Activated naive CD8-positive, alpha-beta T cell treated with anti-CD3 and anti-CD28 coated beads for 36 hours (primary cell): Measurements from ENCODE around the gene RGS9. TPM values are rescaled to one million over a fixed set of nuclear protein-coding genes. Genes with fewer than 3 reads are reported as not detected.
"Not testable (repeated sequence)": the region's sequence is repeated elsewhere in the genome, so short reads cannot be mapped to it uniquely, and the experiment has no call there.

Experiments
- DNase-seq: peaks from one replicate; pipeline ENCODE4 v3.0.0; 2021
- H3K27ac Mint-ChIP-seq: one replicate; pipeline ENCODE4 v1.8.0; 2022; ENCODE audit warnings: mild to moderate bottlenecking, moderate library complexity, mixed read lengths
- H3K27me3 Mint-ChIP-seq: one replicate; pipeline ENCODE4 v1.8.0; 2022; ENCODE audit warnings: mild to moderate bottlenecking, mixed read lengths
- H3K36me3 Mint-ChIP-seq: one replicate; pipeline ENCODE4 v1.8.0; 2021; ENCODE audit warnings: mild to moderate bottlenecking, mixed read lengths
- H3K4me1 Mint-ChIP-seq: one replicate; pipeline ENCODE4 v1.8.0; 2021; ENCODE audit warnings: mixed read lengths
- H3K4me3 Mint-ChIP-seq: one replicate; pipeline ENCODE4 v1.8.0; 2022; ENCODE audit warnings: mild to moderate bottlenecking, moderate library complexity, mixed read lengths
- H3K9me3 Mint-ChIP-seq: one replicate; pipeline ENCODE4 v1.8.0; 2022; ENCODE audit warnings: mixed read lengths
- total RNA-seq, 2 experiments: library from RNA; stranded (reverse); gene quantifications; one replicate each; pipeline ENCODE4 v1.2.3, GENCODE V29; 2021

Gene RGS9
- total RNA-seq, result 1 to 10 TPM; 1.2 TPM

DNA sequence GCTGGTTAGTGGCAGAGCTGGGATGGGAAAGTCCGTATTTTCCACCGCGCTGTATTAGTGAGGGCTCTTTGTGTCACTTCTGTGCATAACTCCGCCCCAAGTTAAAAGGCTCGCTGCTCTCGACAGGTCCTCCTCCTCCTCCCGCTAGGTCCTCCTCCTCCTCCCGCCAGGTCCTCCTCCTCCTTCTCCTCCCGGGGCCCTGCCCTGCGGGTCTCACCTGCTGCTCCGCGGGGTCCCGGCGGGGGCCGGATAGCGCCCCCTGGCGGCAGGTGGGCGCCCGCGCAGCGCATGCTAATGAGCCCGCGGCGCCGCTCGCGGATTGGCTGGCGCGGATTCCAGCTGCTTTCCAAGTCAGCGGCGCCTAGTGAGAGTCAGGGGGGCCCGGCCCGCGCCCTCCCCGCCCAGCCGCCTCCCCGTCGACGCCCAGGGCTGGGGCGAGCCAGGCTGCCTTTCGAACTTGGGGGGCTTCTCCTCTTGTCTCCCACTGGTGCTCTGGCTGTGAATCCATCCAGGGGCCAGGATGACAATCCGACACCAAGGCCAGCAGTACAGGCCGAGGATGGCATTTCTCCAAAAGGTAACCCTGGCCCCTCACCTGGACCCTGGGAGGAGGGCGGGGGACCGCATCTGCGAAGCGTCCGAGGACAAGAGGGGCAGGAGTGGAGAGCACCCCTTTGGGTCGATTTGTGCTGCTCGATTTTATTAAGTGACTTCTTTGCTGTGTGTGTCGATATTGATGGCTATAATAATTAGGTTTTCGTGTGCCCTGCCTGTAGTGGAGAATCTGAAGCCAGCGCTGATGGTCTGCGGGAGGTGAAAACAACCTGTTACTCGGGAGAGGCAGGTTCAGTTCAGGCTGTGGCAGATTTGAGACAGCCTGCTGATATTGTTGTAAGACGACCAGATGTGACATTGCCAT is at the start of gene RGS9:
Gene RGS9 (plus strand): TSS at position 350 of the 919 bp plus-strand sequence. CDS start 171 bp downstream, at position 521.
- no peak within 1 kb of the TSS for H3K27ac Mint-ChIP-seq
- H3K36me3 Mint-ChIP-seq, result no peaks in the 10 kb centered on the region
- H3K4me3 Mint-ChIP-seq, result peak within 1 kb of the TSS; percentile 62
- H3K27me3 Mint-ChIP-seq, result peaks cover 23% of the 10 kb centered on the region
- H3K9me3 Mint-ChIP-seq, result no peaks in the 10 kb centered on the region
- peak; percentile 89 for DNase-seq
- peaks cover 7% of the 10 kb centered on the region for H3K4me1 Mint-ChIP-seq

DNA sequence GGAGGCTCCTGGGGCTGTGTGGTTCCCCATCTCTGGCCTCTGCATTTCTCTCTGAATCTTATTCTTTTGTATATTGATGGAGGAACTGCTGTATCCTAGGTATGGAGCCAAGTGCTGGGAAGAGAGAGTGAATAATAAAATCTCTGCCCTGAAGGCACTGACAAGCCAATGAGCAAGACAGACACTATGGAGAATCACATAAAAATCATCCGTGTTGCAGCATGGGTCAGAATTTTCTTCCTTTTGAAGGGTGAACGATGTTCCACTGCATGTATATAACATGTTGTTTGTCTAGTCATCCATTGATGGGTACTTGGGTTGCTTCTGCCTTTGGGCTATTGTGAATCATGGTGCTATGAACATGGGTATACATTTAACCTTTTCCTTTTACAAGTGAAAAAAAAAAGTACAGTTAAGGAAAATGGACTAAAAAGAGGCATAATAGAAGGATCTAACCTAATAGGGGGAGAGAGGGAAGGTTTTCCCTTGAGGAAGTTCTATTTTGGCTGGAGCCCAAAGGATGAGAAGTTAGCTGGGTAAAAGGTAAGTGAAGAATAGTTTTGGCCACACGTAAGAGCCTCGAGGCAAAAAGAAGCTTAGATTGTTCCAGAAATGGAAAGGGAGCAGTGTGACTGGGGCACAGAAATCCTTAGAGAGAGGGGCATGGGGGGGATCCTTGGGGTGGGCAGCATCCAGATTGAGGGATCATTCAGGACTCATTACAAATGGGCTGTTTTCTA is 48.4 kb upstream of the RGS9 start:
- Mint-ChIP-seq H3K27ac (no peak overlapping the region), H3K36me3 (no peaks in the 10 kb centered on the region), H3K9me3 (no peaks in the 10 kb centered on the region), H3K4me3 (no peak overlapping the region), H3K27me3 (no peaks in the 10 kb centered on the region), H3K4me1 (no peaks in the 10 kb centered on the region)
- DNase-seq, result no peak

DNA sequence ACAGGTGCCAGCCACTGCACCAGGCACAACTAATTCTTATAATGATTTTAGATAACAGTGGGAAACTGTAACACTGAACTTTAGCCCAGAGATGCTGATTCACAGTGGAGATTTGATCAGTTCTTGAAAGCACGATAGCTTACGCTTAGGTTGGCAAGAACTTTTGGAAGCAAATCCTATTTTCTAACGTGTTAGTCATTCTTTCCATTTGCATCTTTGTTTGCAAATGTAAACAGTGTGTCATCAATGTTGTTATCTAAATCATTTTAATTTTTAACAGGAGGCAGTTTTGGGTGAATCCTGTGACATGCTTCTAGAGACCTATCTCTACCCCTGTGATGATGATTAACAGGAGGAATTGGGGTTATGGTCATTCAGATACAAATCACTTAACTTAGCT is 44.9 kb upstream of the RGS9 start:
- H3K9me3 Mint-ChIP-seq, result no peaks in the 10 kb centered on the region
- H3K4me3 Mint-ChIP-seq, result no peak overlapping the region
- no peaks in the 10 kb centered on the region for H3K36me3 Mint-ChIP-seq
- H3K27me3 Mint-ChIP-seq, result no peaks in the 10 kb centered on the region
- no peak for DNase-seq
- no peak overlapping the region for H3K27ac Mint-ChIP-seq
- H3K4me1 Mint-ChIP-seq, result peaks cover 3% of the 10 kb centered on the region

DNA sequence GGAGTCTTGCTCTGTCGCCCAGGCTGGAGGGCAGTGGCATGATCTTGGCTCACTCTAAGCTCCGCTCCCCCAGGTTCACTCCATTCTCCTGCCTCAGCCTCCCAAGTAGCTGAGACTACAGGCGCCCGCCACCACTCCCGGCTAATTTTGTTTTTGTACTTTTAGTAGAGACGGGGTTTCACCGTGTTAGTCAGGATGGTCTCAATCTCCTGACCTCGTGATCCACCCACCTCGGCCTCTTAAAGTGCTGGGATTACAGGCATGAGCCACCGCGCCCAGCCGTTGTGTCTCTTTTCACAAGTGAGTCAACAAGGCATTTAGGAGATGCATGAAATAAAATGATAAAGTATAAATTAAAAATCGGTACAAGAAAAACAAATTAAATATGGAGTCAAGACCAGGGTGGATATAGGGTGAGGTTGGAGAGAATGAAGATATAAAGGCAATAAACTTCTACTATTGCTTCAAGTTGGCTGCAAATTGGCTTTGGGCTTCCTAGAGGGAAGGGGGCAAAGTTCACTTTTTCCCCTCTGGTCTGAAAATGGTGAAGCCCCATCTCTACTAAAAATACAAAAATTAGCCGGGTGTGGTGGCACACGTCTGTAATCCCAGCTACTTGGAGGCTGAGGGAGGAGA is 44.3 kb upstream of the RGS9 start:
- H3K4me1 Mint-ChIP-seq, H3K9me3 Mint-ChIP-seq, H3K27ac Mint-ChIP-seq: not testable (repeated sequence)

DNA sequence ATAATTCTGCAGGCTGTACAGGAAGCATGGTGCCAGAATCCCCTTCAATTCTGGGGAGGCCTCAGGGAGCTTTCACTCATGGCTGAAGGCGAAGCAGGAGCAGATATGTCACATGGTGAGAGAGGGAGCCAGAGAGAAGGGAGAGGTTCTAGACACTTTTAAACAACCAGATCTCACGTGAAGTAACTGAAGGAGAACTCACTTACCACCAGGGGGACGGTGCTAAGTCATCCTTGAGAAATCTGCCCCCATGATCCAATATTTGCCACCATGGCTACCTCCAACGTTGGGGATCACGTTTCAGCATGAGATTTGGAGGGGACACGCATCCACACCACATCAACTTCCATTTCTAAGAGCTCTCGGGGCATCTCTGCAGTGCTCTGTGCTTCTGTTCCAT is 43.2 kb upstream of the RGS9 start:
- Mint-ChIP-seq H3K36me3 (no peaks in the 10 kb centered on the region), H3K27ac (no peak overlapping the region), H3K27me3 (no peaks in the 10 kb centered on the region), H3K4me3 (no peak overlapping the region), H3K4me1 (peaks cover 3% of the 10 kb centered on the region), H3K9me3 (no peaks in the 10 kb centered on the region)
- no peak for DNase-seq

More for the DNA sequence above, 44.3 kb upstream of the RGS9 start:
- H3K4me3 Mint-ChIP-seq, H3K27me3 Mint-ChIP-seq, H3K36me3 Mint-ChIP-seq, DNase-seq: not testable (repeated sequence)

DNA sequence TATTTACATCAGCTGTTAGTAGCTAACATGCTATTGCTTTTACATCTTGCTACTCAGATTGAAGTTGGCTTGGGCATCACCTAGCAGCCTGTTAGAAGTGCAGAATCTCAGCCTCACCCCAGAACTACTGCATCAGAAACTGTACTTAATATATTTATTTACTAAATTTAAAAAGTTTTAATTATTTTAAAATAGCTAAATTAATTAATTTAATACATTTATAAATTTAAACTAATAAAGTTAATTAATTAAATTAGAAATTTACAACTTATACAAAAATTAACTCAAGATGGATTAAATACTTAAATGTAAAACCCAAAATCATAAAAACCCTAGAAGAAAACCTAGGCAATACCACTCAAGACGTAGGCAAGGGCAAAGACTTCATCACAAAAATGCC is 41.7 kb upstream of the RGS9 start:
- Mint-ChIP-seq H3K36me3 (no peaks in the 10 kb centered on the region), H3K27me3 (no peaks in the 10 kb centered on the region), H3K9me3 (no peaks in the 10 kb centered on the region), H3K27ac (no peak overlapping the region), H3K4me1 (peaks cover 14% of the 10 kb centered on the region), H3K4me3 (no peak overlapping the region)
- no peak for DNase-seq

DNA sequence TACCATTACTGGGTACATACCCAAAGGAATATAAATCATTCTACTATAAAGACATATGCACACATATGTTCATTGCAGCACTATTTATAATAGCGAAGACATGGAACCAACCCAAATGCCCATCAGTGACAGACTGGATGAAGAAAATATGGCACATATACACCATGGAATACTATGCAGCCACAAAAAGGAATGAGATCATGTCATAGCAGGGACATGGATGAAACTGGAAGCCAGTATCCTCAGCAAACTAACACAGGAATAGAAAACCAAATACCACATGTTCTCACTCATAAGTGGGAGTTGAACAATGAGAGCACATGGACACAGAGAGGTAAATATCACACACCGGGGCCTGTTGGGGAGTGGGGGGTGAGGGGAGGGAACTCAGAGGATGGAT is 40.8 kb upstream of the RGS9 start:
- H3K27me3 Mint-ChIP-seq, H3K27ac Mint-ChIP-seq, H3K9me3 Mint-ChIP-seq, H3K4me3 Mint-ChIP-seq, H3K36me3 Mint-ChIP-seq, DNase-seq: not testable (repeated sequence)
- peaks cover 16% of the 10 kb centered on the region for H3K4me1 Mint-ChIP-seq

DNA sequence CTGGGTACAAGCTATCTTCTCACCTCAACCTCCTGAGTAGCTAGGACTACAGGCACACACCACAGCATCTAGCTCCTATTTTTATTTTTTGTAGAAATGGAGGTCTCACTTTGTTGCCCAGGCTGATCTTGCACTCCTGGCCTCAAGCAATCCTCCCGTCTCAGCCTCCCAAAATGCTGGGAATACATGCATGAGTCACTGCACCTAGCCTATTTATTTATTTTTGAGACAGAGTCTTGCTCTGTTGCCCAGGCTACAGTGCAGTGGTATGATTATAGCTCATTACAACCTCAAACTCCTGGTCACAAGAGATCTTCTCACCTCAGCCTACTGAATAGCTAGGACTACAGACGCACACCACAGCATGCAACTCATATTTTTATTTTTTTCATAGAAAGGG is 40.1 kb upstream of the RGS9 start:
- no peaks in the 10 kb centered on the region for H3K27me3 Mint-ChIP-seq

DNA sequence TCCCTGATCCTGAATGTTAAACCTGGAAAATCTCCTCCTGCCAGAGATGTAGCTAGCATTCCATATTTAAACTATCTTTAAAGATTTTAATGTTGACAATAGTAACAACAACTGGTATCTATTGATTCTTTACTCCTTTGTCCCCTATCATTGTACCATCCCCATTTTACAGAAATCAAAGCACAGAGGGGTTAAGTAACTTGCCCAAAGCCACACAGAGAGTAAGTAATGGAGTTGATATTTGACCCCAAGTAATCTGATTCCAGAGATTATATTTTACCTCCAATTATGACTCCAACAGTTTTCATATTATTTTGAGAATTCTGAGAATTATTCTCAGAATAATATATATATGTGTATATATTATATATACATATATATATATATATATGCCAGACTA is 37.7 kb upstream of the RGS9 start:
- Mint-ChIP-seq H3K4me1 (peaks cover 19% of the 10 kb centered on the region), H3K27me3 (no peaks in the 10 kb centered on the region), H3K36me3 (no peaks in the 10 kb centered on the region), H3K4me3 (no peak overlapping the region), H3K27ac (no peak overlapping the region), H3K9me3 (no peaks in the 10 kb centered on the region)
- DNase-seq, result no peak

More for the DNA sequence above, 40.1 kb upstream of the RGS9 start:
- no peak overlapping the region for H3K27ac Mint-ChIP-seq
- no peak overlapping the region for H3K4me3 Mint-ChIP-seq
- no peaks in the 10 kb centered on the region for H3K36me3 Mint-ChIP-seq
- H3K9me3 Mint-ChIP-seq, result no peaks in the 10 kb centered on the region
- peaks cover 16% of the 10 kb centered on the region for H3K4me1 Mint-ChIP-seq
- DNase-seq, result no peak

DNA sequence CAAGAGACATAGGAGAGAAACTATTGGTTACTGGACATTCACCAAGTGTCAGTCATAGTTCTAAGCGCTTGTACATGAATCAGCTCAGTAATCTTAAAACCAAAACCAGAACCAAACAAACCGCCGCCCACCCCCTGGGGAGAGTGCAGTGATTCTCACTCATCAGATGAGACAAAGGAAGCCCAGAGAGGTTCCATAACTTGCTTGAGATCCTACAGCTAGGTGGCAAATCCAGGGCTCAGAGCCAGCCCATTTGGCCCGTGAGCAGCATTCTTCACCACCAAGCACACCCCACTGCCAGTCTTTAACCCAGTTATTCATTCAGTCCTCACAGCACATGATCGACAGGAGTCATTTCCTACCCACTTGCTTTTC is 37.2 kb upstream of the RGS9 start:
- peak overlapping the region; percentile 80 for H3K4me3 Mint-ChIP-seq
- peak; percentile 78 for DNase-seq
- H3K36me3 Mint-ChIP-seq, result no peaks in the 10 kb centered on the region
- peaks cover 19% of the 10 kb centered on the region for H3K4me1 Mint-ChIP-seq
- H3K27me3 Mint-ChIP-seq, result no peaks in the 10 kb centered on the region
- H3K9me3 Mint-ChIP-seq, result no peaks in the 10 kb centered on the region
- H3K27ac Mint-ChIP-seq, result peak overlapping the region; percentile 92

DNA sequence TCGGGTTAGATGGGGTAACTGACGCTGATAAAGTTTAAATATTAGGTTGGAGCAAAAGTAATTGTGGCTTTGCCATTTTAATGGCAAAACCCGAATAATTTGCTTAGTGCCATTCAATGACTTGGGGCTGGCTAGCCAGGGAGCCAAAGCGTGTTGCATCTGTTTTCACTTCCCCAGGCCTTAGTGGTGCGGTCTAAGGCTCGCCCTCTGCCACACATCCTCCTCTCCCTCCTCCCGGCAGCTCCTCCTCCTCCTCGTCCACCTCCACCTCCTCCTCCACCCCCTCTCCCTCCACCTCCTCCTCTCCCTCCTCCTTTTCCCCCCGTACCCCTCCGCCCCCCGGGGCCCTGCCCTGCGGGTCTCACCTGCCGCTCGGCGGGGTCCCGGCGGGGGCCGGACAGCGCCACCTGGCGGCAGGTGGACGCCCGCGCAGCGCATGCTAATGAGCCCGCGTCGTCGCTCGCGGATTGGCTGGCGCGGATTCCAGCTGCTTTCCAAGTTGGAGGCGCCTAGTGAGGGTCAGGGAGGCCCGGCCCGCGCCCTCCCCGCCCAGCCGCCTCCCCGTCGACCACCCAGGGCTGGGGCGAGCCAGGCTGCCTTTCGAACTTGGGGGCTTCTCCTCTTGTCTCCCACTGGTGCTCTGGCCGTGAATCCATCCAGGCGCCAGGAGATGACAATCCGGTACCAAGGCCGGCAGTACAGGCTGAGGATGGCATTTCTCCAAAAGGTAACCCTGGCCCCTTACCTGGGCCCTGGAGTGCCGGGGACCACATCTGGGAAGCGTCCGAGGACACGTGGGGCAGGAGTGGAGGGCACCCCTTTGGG is 36.6 kb upstream of the RGS9 start:
- H3K4me1 Mint-ChIP-seq, result peaks cover 19% of the 10 kb centered on the region
- H3K9me3 Mint-ChIP-seq, result no peaks in the 10 kb centered on the region
- peak overlapping the region; percentile 80 for H3K4me3 Mint-ChIP-seq
- H3K36me3 Mint-ChIP-seq, result no peaks in the 10 kb centered on the region
- peak overlapping the region; percentile 92 for H3K27ac Mint-ChIP-seq
- DNase-seq, result peak; percentile 86
- no peaks in the 10 kb centered on the region for H3K27me3 Mint-ChIP-seq

DNA sequence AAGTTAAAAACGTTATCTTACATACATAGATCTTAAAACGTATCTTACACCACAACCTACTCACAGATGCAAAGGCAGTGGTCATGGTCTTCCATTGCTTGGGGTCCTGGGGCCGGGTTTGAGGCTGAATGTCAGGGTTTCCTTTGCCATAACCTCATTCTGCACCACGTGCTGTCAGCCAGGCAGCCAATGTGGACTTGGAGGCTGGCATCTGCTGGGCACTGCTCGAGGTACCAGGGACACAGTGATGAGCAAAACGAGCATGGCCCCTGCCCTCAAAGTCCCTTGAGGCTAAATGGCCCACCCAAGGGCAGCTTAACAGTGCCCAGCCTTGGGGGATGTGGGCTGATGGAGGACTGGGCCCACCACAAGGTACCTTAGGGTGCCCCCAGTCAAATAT is 35.8 kb upstream of the RGS9 start:
- no peaks in the 10 kb centered on the region for H3K36me3 Mint-ChIP-seq
- no peak overlapping the region for H3K27ac Mint-ChIP-seq
- H3K27me3 Mint-ChIP-seq, result no peaks in the 10 kb centered on the region
- no peaks in the 10 kb centered on the region for H3K9me3 Mint-ChIP-seq
- no peak overlapping the region for H3K4me3 Mint-ChIP-seq
- H3K4me1 Mint-ChIP-seq, result peaks cover 16% of the 10 kb centered on the region
- DNase-seq, result no peak

DNA sequence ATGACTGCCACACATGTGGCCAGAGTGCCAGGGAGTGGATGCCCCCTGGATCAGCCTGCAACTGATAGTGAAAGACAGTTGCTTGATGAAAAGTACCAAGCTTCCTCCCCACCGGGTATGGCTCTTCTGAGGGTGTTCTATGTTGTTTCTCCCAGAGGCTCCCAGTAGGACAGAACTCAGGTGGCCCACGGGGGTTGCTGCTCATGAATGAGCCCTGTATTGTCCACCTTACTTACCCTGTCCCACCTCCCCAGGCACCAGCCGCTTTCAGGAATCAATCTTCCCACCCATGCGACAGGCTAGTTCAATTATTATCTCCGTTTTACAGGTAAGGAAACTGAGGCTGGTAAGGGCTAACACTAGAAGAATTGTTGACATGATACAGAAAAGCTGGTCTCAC is 34.9 kb upstream of the RGS9 start:
- Mint-ChIP-seq H3K9me3 (no peaks in the 10 kb centered on the region), H3K36me3 (no peaks in the 10 kb centered on the region), H3K27ac (no peak overlapping the region), H3K27me3 (no peaks in the 10 kb centered on the region), H3K4me1 (peaks cover 16% of the 10 kb centered on the region), H3K4me3 (no peak overlapping the region)
- no peak for DNase-seq

DNA sequence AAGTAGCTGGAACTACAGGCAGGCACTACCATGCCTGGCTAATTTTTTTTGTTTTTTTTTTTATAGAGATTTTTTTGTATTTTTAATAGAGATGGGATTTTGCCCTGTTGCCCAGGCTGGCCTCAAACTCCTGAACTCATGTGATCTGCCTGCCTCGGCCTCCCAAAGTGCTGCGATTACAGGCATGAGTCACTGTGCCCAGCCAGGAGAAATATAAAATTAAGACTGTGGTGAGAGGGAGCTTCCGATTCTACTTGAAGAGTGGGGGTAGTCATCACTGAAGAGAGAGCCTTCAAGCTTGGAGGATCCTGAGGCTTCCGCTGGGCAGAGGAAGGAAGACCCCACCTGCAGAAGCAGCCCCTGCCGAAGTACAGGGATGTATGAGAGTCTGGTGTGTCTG is 34.4 kb upstream of the RGS9 start:
- H3K27ac Mint-ChIP-seq, result no peak overlapping the region
- DNase-seq, result no peak
- no peaks in the 10 kb centered on the region for H3K27me3 Mint-ChIP-seq
- no peak overlapping the region for H3K4me3 Mint-ChIP-seq
- no peaks in the 10 kb centered on the region for H3K36me3 Mint-ChIP-seq
- no peaks in the 10 kb centered on the region for H3K9me3 Mint-ChIP-seq
- H3K4me1 Mint-ChIP-seq, result peaks cover 16% of the 10 kb centered on the region

DNA sequence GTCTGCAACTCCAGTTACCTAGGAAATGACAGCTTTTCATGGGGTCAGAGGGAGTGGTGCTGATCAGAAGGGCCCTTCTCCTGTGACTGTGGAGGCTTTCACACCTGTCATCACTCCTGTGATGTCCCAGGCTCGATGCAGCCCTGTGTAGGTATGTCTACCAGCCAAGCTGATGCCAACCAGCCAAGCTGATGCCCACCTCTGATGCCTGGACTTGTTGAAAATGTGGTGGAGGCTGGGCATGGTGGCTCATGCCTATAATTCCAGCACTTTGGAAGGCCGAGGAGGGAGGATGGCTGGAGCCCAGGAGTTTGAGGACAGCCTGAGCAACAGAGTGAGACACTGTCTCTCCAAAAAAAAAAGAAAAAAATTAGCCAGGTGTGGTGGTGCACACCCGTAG is 33.7 kb upstream of the RGS9 start:
- DNase-seq, result no peak
- H3K4me3 Mint-ChIP-seq, result no peak overlapping the region
- no peaks in the 10 kb centered on the region for H3K36me3 Mint-ChIP-seq
- H3K9me3 Mint-ChIP-seq, result no peaks in the 10 kb centered on the region
- peaks cover 16% of the 10 kb centered on the region for H3K4me1 Mint-ChIP-seq
- no peaks in the 10 kb centered on the region for H3K27me3 Mint-ChIP-seq
- no peak overlapping the region for H3K27ac Mint-ChIP-seq
